ENCODE results near the gene ATP7B. TPM values are rescaled to one million over a fixed set of nuclear protein-coding genes. Genes with fewer than 3 reads are reported as not detected.

Gene ATP7B
- total and polyA plus RNA-seq, 2 of the 4 experiments (the other 2 are of a cell fraction), result 2.7 to 2.9 TPM

DNA sequence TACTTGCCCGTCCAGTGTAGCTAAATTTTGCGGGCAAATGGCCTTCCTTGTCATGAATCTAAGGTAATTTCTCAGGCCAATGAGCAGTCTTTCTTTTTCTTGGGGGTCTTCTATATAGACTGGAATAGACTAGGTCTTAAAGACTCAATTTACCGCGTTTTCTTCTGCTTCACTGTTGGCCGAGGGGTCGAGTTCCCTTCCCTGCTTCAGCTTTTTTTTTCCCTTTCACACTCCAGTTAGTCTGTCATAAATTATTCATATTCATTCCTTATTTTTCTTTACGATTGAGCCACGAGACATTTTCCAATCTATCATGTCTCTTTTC lies 1.2 kb upstream of the ATP7B start:
- H2BK5ac ChIP-seq (ENCODE audit: low read depth, low read length, poor library complexity, severe bottlenecking), result peak overlapping the region; percentile 44
- dilution Hi-C loops (cut with HindIII; ENCODE audit: low sequenced_read_pairs, unreplicated experiment), result no loop called here
- no peaks in the 10 kb centered on the region for H3K4me1 ChIP-seq (ENCODE audit: control insufficient read depth, insufficient read depth, low read length)
- peak overlapping the region; percentile 100 for H2AFZ ChIP-seq (replicated peaks; ENCODE audit: low read length, poor library complexity)
- no peaks in the 10 kb centered on the region for H3K36me3 ChIP-seq (ENCODE audit: control insufficient read depth, insufficient read depth, low read length)
- H2AK5ac ChIP-seq (ENCODE audit: low read depth, low read length), result no peak overlapping the region
- BruUV-seq (replicated peaks), result TSS peak; percentile 84
- peak overlapping the region; percentile 75 for H3K23ac ChIP-seq (ENCODE audit: low read depth, low read length)
- peak overlapping the region; percentile 84 for H4K91ac ChIP-seq (ENCODE audit: insufficient read depth, low read depth, low read length)
- H4K8ac ChIP-seq (ENCODE audit: low read depth in 2 of 2, low read length in 2 of 2), result peak overlapping the region; percentile 71 to 98
- intact Hi-C loops (cut with micrococcal nuclease), result loop anchor here (5.0 to 10.0 kb wide), 2 partner anchors 198 to 440 kb away; partner anchors contain the start of gene VPS36
- peaks cover 8% of the 10 kb centered on the region for H3K27me3 ChIP-seq (ENCODE audit: control insufficient read depth, insufficient read depth, low read length)
- in situ Hi-C loops (cut with MboI; ENCODE audit: low sequenced_read_pairs), result loop anchor here (25.0 kb wide), 1 partner anchor 450 kb away; the partner anchor contains the start of genes CKAP2 and VPS36
- ChIA-PET CTCF (interaction anchor here (0.8 to 1.5 kb wide), 2 partner anchors 21 to 438 kb away, joined by 3 to 4 read pairs; partner anchors contain the start of gene VPS36), POLR2A (ENCODE audit: unreplicated experiment) (interaction anchor here (0.7 kb wide), 1 partner anchor 37 kb away, joined by 3 read pairs; no protein-coding TSS in a partner anchor)
- no peak overlapping the region for H2BK20ac ChIP-seq (ENCODE audit: low read depth, low read length)
- TF ChIP-seq POLR2A (IDR thresholded peaks at IDR 0.05; ENCODE audit: low read depth, low read length), result no peak; the same call in 1 of the 2 replicates
- no peak for TF ChIP-seq MAZ (IDR thresholded peaks at IDR 0.05; ENCODE audit: borderline replicate concordance, low read depth, low read length)
- TF ChIP-seq SMC3 (IDR thresholded peaks at IDR 0.05; ENCODE audit: low read depth, low read length), result no peak
- no peak for TF ChIP-seq RAD21 (IDR thresholded peaks at IDR 0.05; ENCODE audit: low read length)
- TF ChIP-seq, protein P1, sequence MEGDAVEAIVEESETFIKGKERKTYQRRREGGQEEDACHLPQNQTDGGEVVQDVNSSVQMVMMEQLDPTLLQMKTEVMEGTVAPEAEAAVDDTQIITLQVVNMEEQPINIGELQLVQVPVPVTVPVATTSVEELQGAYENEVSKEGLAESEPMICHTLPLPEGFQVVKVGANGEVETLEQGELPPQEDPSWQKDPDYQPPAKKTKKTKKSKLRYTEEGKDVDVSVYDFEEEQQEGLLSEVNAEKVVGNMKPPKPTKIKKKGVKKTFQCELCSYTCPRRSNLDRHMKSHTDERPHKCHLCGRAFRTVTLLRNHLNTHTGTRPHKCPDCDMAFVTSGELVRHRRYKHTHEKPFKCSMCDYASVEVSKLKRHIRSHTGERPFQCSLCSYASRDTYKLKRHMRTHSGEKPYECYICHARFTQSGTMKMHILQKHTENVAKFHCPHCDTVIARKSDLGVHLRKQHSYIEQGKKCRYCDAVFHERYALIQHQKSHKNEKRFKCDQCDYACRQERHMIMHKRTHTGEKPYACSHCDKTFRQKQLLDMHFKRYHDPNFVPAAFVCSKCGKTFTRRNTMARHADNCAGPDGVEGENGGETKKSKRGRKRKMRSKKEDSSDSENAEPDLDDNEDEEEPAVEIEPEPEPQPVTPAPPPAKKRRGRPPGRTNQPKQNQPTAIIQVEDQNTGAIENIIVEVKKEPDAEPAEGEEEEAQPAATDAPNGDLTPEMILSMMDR (conservative IDR thresholded peaks at IDR 0.05; ENCODE audit: low read depth, low read length), result no peak
- no peak for TF ChIP-seq NFE2L2 (IDR thresholded peaks at IDR 0.05; ENCODE audit: low read depth, low read length)
- TF ChIP-seq, protein P2, sequence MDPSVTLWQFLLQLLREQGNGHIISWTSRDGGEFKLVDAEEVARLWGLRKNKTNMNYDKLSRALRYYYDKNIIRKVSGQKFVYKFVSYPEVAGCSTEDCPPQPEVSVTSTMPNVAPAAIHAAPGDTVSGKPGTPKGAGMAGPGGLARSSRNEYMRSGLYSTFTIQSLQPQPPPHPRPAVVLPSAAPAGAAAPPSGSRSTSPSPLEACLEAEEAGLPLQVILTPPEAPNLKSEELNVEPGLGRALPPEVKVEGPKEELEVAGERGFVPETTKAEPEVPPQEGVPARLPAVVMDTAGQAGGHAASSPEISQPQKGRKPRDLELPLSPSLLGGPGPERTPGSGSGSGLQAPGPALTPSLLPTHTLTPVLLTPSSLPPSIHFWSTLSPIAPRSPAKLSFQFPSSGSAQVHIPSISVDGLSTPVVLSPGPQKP (IDR thresholded peaks at IDR 0.05; ENCODE audit: borderline replicate concordance, low read depth, low read length), result no peak
- no peak for TF ChIP-seq FOS (IDR thresholded peaks at IDR 0.05; ENCODE audit: low read depth, low read length)
- TF ChIP-seq RFX5 (IDR thresholded peaks at IDR 0.05; ENCODE audit: low read depth, low read length), result no peak
- TF ChIP-seq, protein P3, sequence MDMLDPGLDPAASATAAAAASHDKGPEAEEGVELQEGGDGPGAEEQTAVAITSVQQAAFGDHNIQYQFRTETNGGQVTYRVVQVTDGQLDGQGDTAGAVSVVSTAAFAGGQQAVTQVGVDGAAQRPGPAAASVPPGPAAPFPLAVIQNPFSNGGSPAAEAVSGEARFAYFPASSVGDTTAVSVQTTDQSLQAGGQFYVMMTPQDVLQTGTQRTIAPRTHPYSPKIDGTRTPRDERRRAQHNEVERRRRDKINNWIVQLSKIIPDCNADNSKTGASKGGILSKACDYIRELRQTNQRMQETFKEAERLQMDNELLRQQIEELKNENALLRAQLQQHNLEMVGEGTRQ (IDR thresholded peaks at IDR 0.05; ENCODE audit: low read depth, low read length), result no peak
- TF ChIP-seq MAFK (IDR thresholded peaks at IDR 0.05; ENCODE audit: low read depth, low read length), result no peak
- no peak for TF ChIP-seq BHLHE40 (IDR thresholded peaks at IDR 0.05; ENCODE audit: low read depth, low read length)
- TF ChIP-seq CEBPB (IDR thresholded peaks at IDR 0.05; ENCODE audit: low read depth, low read length), result no peak
- no peak for TF ChIP-seq MXI1 (IDR thresholded peaks at IDR 0.05; ENCODE audit: borderline replicate concordance, low read depth, low read length)
- no peak for TF ChIP-seq CHD1 (IDR thresholded peaks at IDR 0.05; ENCODE audit: low read depth, low read length)
- H4K5ac ChIP-seq (ENCODE audit: low read depth, low read length), result peak overlapping the region; percentile 92
- H3K4me2 ChIP-seq (ENCODE audit: low read depth, low read length), result peak overlapping the region; percentile 69; the same call in 1 of the 2 replicates
- H3K9me1 ChIP-seq (ENCODE audit: insufficient read depth, low read length), result peaks cover 2% of the 10 kb centered on the region; the same call in 1 of the 2 replicates
- peak overlapping the region; percentile 62 for H3K27ac ChIP-seq (ENCODE audit: insufficient read depth, low read length)
- peak overlapping the region; percentile 92 for H2AK9ac ChIP-seq (replicated peaks; ENCODE audit: low read depth, low read length, poor library complexity)
- no peak overlapping the region; the same call in 1 of the 2 replicates for H3K18ac ChIP-seq (ENCODE audit: low read depth, low read length)
- no peaks in the 10 kb centered on the region for H3K9me3 ChIP-seq (ENCODE audit: control insufficient read depth, insufficient read depth, low read length)
- no peak overlapping the region for H2BK15ac ChIP-seq (ENCODE audit: low read depth, low read length)
- H3K4ac ChIP-seq (ENCODE audit: low read depth, low read length), result peak overlapping the region; percentile 87; the same call in 1 of the 2 replicates
- ATAC-seq (ENCODE audit: low read depth), result no peak
- no peak overlapping the region for H2BK120ac ChIP-seq (ENCODE audit: low read depth, low read length)
- peak overlapping the region; percentile 98 for H3K14ac ChIP-seq (replicated peaks; ENCODE audit: low read depth, low read length)
- peak overlapping the region; percentile 92 for H3K4me3 ChIP-seq (ENCODE audit: insufficient read depth, low read depth, low read length)
- DNase-seq, result no peak
- 0% methylated on average over 5 of the region's 8 CpGs; no CpG with 5 or more reads in 1 of the 2 experiments for WGBS, 2 experiments (ENCODE audit: extremely low coverage in 2 of 2, insufficient read length in 1 of 2)
- H3K9ac ChIP-seq (ENCODE audit: low read depth, low read length), result peak overlapping the region; percentile 88
- peak overlapping the region; percentile 40; the same call in 1 of the 2 replicates for H3K56ac ChIP-seq (ENCODE audit: extremely low read depth, insufficient read depth, low read length)
- H3K79me1 ChIP-seq (ENCODE audit: low read depth in 1 of 2, low read length in 2 of 2), result peaks cover 7 to 19% of the 10 kb centered on the region in 2 experiments
- no peaks in the 10 kb centered on the region; the same call in 1 of the 2 replicates for H4K20me1 ChIP-seq (ENCODE audit: insufficient read depth, low read length)

Measured in IMR-90 (cell line).